IPS DF 6.9 (cell line): ENCODE measurements around the gene LRRK1.

Experiments used
- DNase-seq: peaks from one replicate; pipeline ENCODE4 v3.0.0-alpha.2; 2013; ENCODE audit warnings: low read depth, low spot score
- H3K27ac ChIP-seq: one replicate; pipeline ENCODE4 v1.5.1; 2013; ENCODE audit warnings: low read length, control low read depth
- H3K27me3 ChIP-seq: 2 replicates; pipeline ENCODE4 v1.6.1; 2013; ENCODE audit warnings: mild to moderate bottlenecking, low read length; ENCODE audit not compliant: control insufficient read depth, insufficient read depth
- H3K36me3 ChIP-seq: 2 replicates; pipeline ENCODE4 v1.6.1; 2013; ENCODE audit warnings: low read length; ENCODE audit not compliant: control insufficient read depth, insufficient read depth
- H3K4me1 ChIP-seq: 2 replicates; pipeline ENCODE4 v1.6.1; 2013; ENCODE audit warnings: low read length; ENCODE audit not compliant: control insufficient read depth, insufficient read depth
- H3K4me3 ChIP-seq: 2 replicates; pipeline ENCODE4 v1.5.1; 2013; ENCODE audit warnings: mild to moderate bottlenecking, low read length
- H3K9me3 ChIP-seq: 2 replicates; pipeline ENCODE4 v1.6.1; 2013; ENCODE audit warnings: low read length, inconsistent platforms; ENCODE audit not compliant: control insufficient read depth, insufficient read depth
- WGBS: extraction: QIAGEN DNeasy Blood & Tissue Kit; methylation state at CpG from one replicate; pipeline ENCODE4 v1.1.7; 2013; ENCODE audit warnings: mixed read lengths, missing lambda C conversion rate; ENCODE audit not compliant: insufficient read length, insufficient coverage; 5-methylcytosine and 5-hydroxymethylcytosine counted together

Gene LRRK1

GRCh38 chr15:101086394-101087171 lies 167.4 kb downstream of the LRRK1 start:
- no CpG with 5 or more reads among the region's 48 CpGs for WGBS

GRCh38 chr15:101087172-101087769 lies 168.1 kb downstream of the LRRK1 start:
- no peaks in the 10 kb centered on the region for H3K36me3 ChIP-seq
- H3K4me1 ChIP-seq: no peaks in the 10 kb centered on the region; the same call in 1 of the 2 replicates
- H3K4me3 ChIP-seq: no peak overlapping the region
- H3K9me3 ChIP-seq: no peaks in the 10 kb centered on the region
- no peak for DNase-seq
- no peak overlapping the region for H3K27ac ChIP-seq
- no peaks in the 10 kb centered on the region for H3K27me3 ChIP-seq
- no CpG with 5 or more reads among the region's 10 CpGs for WGBS

More at GRCh38 chr15:101086394-101087171, 167.4 kb downstream of the LRRK1 start:
- Histone ChIP-seq H3K9me3 (no peaks in the 10 kb centered on the region), H3K4me1 (no peaks in the 10 kb centered on the region; the same call in 1 of the 2 replicates), H3K27me3 (no peaks in the 10 kb centered on the region), H3K27ac (no peak overlapping the region), H3K36me3 (no peaks in the 10 kb centered on the region), H3K4me3 (no peak overlapping the region)
- no peak for DNase-seq

DNA sequence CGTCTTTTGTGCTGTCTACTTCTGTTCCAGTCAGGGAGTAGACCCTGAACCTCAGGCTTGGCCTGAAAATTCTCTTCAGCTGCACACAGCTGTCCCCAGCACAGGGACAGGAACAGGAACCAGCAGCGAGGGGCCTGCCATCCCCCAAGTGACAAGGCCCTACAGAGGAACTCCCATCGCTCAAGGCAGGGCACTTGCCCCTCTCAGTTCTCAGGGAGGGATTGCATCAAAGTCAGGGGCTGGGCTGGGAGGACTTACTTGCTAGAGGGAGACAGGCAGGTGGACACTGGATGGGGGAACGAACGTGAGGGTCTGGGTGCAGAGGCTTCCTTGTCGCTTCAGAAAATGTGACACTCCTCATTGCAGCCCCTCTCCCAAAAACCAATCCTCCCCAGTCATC lies 169.1 kb downstream of the LRRK1 start:
- no peak overlapping the region for H3K4me3 ChIP-seq
- H3K27ac ChIP-seq: no peak overlapping the region
- no peak for DNase-seq
- no peaks in the 10 kb centered on the region; the same call in 1 of the 2 replicates for H3K4me1 ChIP-seq
- WGBS: no CpG with 5 or more reads among the region's 6 CpGs
- H3K36me3 ChIP-seq: no peaks in the 10 kb centered on the region
- no peaks in the 10 kb centered on the region for H3K9me3 ChIP-seq
- H3K27me3 ChIP-seq: no peaks in the 10 kb centered on the region

DNA sequence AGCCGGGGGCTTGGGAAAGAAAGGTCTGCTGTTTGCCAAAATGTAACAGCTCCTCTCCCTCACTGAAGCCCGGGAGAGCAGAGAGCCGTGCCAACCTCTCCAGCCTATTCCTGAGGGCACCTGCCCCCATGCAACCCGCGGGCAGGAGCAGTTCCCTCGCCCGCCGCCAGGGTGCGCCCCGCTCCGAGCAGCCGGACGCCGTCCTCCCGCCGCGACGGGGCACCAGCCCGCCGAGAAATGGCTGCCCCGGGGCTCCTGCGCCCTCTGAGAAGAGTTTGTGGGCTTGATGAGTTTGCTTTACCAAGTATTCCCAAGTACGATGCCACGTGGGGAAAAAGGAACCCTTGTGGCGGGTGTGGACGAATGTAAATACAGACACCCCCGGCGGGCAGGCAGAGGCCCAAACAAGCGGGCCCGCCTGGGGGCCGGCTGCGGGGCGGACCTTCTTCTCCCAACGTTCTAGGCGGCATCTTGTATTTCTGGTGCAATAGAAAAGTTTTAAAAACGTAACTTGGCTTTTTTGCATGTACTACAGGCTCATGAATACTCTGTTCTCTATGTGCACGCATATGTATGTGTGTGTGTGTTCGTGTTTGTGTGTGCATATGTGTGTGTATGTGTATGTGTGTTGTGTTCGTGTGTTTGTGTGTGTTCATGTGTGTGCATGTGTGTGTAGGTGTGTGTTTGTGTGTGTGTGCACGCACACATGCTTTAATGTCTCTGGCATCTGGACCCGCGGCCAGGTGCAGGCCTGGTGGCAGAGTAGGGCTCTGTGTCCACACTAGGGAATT lies 169.8 kb downstream of the LRRK1 start:
- Histone ChIP-seq H3K36me3 (no peaks in the 10 kb centered on the region), H3K4me3 (no peak overlapping the region), H3K9me3 (no peaks in the 10 kb centered on the region), H3K4me1 (no peaks in the 10 kb centered on the region; the same call in 1 of the 2 replicates), H3K27me3 (no peaks in the 10 kb centered on the region), H3K27ac (no peak overlapping the region)
- DNase-seq: peak; percentile 47
- 100% methylated on average over 2 of the region's 42 CpGs for WGBS

DNA sequence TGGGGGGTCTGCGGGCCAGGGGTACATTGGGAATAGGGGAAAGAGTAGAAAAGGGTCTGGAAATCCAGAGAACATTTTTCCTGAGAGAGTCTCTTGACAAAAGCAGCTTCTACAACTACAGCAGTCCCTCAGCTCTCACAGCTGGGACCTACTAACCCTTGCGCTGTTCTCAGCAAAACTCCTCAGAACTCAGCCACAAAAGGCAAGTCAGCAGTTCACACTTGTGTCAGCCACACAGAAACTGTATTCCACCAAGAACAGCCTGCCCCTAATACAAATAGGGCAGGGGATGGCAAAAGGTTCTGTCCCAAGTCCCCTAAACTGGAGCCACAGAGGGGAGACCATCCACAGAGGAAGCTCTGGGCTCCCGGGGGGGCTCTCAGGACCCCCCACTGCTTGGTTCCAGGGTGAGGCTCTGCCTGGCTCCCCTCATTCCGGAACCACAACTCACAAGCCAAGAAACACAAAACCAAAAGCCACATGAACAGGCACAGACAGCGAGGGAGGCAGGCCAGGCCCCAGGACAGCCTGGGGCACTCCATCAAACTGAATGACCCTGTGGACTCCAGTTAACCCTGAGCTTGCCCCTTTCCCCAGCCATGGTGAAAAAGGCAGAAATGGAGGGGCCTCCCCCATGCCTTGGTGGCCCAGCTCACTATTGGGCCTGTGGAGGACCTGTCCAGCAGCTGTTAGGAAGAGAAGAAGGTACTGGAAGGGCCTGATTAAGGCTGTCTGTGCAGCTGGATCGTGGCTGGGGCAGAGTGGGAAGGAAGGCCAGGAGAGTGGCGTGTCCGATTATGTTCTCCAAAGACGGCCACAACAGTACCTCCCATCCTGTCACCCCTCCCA lies 170.6 kb downstream of the LRRK1 start:
- DNase-seq: no peak
- no peaks in the 10 kb centered on the region for H3K36me3 ChIP-seq
- H3K4me3 ChIP-seq: no peak overlapping the region
- no peaks in the 10 kb centered on the region; the same call in 1 of the 2 replicates for H3K4me1 ChIP-seq
- H3K27me3 ChIP-seq: no peaks in the 10 kb centered on the region
- no peaks in the 10 kb centered on the region for H3K9me3 ChIP-seq
- no CpG with 5 or more reads among the region's 9 CpGs for WGBS
- no peak overlapping the region for H3K27ac ChIP-seq

- H3K4me3 ChIP-seq: no peak overlapping the region
- DNase-seq: no peak
- no peaks in the 10 kb centered on the region for H3K27me3 ChIP-seq
- H3K4me1 ChIP-seq: no peaks in the 10 kb centered on the region; the same call in 1 of the 2 replicates
- no peak overlapping the region for H3K27ac ChIP-seq
- no CpG with 5 or more reads among the region's 2 CpGs for WGBS
- H3K36me3 ChIP-seq: no peaks in the 10 kb centered on the region
- no peaks in the 10 kb centered on the region for H3K9me3 ChIP-seq
Observed at GRCh38 chr15:101090428-101090790, 171.3 kb downstream of the LRRK1 start.

DNA sequence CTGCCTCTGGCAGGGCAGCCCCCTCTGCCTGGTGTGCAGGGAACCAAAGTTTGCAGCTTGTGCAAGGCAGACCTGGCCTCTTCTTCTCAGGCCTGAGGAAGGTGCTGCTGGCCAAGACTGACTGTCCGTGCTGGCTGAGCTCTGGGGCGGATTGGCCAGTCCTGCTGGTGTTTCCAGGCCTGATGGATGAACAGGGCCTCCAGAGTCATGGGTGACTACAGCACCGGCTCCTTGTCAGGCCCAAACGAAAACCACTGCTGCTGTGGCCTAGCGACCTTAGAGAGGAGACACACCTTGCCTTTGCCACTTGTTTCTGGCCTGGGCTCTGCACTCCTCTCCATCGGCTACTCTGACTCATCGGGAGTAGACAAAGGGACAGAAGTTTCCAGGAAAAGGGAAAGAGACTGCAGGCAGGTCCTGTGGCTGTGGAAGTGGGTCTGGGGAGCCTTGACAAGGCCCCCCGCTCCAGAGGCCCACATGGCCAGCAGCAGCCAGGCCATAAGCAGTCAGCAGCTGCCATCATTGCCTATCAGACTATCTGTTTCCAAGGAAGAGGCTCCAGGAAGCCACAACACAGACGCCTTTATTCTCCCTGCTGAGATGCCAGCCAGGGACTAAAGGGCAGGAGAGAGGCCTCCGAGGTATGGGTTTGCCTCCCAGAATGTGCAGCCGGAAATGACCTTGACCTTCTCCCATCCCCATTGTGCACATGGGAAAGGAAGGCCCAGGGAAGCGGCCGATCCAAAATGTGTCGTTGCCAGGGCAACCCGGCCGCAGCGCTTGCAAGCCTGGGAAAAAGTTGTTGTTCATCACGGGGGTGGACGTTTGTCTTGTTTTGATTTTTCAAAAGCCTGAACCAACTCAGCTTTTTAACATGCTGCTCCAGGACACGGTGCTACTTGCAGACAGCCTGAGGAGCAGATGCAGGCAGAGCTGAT lies 172.2 kb downstream of the LRRK1 start:
- Histone ChIP-seq H3K27ac (no peak overlapping the region), H3K4me1 (no peaks in the 10 kb centered on the region; the same call in 1 of the 2 replicates), H3K9me3 (no peaks in the 10 kb centered on the region), H3K36me3 (no peaks in the 10 kb centered on the region), H3K27me3 (no peaks in the 10 kb centered on the region), H3K4me3 (no peak overlapping the region)
- WGBS: no CpG with 5 or more reads among the region's 20 CpGs
- DNase-seq: no peak

- DNase-seq: no peak
- Histone ChIP-seq H3K4me3 (no peak overlapping the region), H3K4me1 (no peaks in the 10 kb centered on the region; the same call in 1 of the 2 replicates), H3K27ac (no peak overlapping the region), H3K9me3 (no peaks in the 10 kb centered on the region), H3K36me3 (no peaks in the 10 kb centered on the region), H3K27me3 (no peaks in the 10 kb centered on the region)
- no CpG with 5 or more reads among the region's 11 CpGs for WGBS
Observed at GRCh38 chr15:101092156-101092866, 173.2 kb downstream of the LRRK1 start.

- DNase-seq: no peak
- H3K9me3 ChIP-seq: no peaks in the 10 kb centered on the region
- WGBS: no CpG with 5 or more reads among the region's 12 CpGs
Observed at GRCh38 chr15:101092867-101093202, 173.7 kb downstream of the LRRK1 start.

More at GRCh38 chr15:101092867-101093202, 173.7 kb downstream of the LRRK1 start:
- H3K4me1 ChIP-seq: no peaks in the 10 kb centered on the region; the same call in 1 of the 2 replicates
- no peak overlapping the region for H3K27ac ChIP-seq
- no peaks in the 10 kb centered on the region for H3K27me3 ChIP-seq
- H3K4me3 ChIP-seq: no peak overlapping the region
- no peaks in the 10 kb centered on the region for H3K36me3 ChIP-seq
